Measurements from ENCODE around the gene CIROP.

GRCh38 chr14:23143911-23144310 lies 39.1 kb upstream of the CIROP start:
- TF ChIP-seq POLR2A (IDR thresholded peaks at IDR 0.05) (no peak), CTCF (IDR thresholded peaks at IDR 0.05) (no peak)
